GM12872 (cell line): ENCODE results near the gene GFPT1.

Experiments
- TF ChIP-seq, protein P1 (sequence below): IDR thresholded peaks from 3 replicates; pipeline ENCODE4 v1.5.1; 2011; ENCODE audit warnings: low read depth, mild to moderate bottlenecking, low read length, moderate library complexity; ENCODE audit not compliant: insufficient read depth

The GFPT1 gene

DNA sequence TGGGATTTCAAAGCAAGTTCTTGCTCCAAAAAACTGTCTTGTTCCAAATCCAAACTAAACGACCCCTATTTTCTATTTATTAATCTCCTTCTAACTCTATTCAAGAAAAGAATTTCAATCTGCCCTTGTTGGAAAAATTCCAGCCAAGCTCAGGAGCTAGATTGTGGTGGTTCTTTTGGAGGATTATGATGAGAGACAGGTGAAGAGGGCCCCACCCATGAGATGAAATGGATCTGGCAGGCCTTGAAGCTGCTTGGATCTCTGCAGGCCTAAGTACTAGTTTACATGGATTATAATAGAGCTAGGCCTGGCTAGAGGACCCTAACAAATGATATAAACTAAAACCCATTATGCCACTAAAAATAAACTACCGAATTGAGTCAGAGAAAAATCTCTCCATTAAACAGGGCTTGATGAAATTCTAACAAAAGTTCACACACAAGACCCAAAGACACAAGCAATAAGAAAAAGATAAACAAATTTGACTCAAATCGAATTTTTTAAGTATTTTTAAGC lies 101.6 kb downstream of the GFPT1 start:
- TF ChIP-seq, protein P1, sequence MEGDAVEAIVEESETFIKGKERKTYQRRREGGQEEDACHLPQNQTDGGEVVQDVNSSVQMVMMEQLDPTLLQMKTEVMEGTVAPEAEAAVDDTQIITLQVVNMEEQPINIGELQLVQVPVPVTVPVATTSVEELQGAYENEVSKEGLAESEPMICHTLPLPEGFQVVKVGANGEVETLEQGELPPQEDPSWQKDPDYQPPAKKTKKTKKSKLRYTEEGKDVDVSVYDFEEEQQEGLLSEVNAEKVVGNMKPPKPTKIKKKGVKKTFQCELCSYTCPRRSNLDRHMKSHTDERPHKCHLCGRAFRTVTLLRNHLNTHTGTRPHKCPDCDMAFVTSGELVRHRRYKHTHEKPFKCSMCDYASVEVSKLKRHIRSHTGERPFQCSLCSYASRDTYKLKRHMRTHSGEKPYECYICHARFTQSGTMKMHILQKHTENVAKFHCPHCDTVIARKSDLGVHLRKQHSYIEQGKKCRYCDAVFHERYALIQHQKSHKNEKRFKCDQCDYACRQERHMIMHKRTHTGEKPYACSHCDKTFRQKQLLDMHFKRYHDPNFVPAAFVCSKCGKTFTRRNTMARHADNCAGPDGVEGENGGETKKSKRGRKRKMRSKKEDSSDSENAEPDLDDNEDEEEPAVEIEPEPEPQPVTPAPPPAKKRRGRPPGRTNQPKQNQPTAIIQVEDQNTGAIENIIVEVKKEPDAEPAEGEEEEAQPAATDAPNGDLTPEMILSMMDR, result no peak

DNA sequence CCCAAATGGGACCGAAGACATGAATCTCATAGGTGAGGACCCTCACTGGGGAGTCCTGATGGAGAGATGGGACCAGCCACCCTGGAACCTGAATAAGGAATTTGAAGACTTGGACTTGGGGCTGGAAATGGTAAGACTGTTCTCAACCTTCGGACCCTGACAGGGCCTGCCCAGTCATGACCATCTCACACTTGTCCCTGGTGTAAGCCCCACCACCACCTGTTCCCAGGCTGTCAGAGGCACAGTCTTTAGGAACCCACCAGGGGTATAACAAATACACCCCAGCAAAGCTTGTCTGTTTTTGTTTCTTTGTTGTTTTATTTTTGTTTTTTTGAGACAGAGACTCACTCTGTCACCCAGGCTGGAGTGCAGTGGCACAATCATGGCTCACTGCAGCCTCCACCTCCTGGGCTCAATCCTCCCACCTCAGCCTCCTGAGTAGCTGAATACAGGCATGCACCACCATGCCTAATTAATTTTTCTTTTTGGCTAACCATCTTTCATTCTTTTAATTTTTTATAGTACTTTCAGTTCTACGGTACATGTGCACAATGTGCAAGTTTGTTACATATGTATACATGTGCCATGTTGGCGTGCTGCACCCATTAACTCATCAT lies 106.1 kb downstream of the GFPT1 start:
- TF ChIP-seq, protein P1, result no peak

DNA sequence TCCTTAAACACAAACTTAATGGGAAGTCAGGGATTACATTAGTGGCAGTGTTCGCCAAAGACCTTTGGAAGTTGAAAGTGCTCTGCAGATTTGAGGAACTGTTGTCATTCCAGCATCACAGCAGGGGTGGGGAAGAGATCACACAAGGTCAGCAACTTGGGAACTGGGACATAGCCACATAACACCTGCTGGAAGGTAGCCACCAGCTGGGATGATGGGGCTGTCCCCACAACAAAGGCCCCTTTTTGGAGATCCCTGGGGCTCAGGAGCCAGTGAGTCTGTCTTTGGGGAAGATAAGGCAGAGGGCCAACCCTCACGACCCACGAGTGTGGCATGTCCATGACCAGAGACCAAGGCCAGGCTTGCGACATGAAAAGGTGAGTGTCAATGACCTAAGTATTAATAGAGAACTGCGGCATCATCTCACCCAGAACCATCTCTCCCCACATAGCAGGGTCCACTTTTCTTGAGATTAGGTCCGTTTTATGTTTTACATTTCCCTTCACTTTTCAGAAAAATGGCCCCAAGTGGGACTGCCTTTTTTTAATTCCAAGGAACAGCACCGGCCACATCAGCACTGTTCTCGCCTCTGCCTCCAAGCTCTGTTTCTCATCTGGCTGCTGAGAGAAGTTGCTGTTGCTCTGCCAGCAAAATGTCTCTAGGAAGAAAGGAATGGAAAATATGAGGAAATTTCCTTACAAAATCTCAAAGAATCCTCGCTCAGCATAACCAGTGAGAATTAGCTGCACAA lies 106.9 kb downstream of the GFPT1 start:
- TF ChIP-seq, protein P1, result no peak

DNA sequence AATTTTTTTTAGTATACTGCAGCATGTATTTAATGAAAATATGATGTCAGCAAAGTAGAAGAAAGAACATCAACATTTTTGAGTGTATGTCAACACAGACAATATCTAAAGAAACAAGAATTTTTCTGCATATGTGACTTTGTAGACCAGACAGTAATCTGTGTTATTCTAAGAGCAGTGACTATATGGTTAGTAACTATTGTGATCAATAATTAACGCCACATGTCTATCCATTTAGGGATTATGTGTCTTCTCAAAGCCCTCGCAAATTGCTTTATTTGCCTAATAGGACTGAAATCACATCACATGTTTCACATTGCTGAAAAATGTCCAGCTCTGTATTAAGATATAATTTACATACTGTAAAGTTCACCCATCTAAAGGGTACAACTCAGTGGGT lies 107.8 kb downstream of the GFPT1 start:
- TF ChIP-seq, protein P1, result no peak

DNA sequence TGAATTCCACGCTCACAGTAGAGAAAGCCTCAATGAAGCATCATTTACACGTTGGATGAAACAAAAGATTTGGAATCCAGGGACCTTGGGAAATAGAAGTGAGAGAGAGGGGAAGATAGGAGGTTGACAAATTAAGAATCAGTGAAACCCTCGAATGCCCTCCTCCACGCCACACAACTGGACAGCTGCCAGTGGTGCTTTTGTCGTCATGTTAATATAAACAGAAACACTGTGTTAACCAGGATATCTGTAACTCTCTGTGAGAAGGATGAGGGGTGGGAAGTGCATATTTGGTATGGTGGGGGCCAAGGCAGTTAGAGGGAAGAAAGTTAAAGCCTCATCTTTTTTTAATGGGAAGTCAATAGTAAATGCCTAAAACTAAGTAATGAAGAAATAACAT lies 108.7 kb downstream of the GFPT1 start:
- TF ChIP-seq, protein P1, result no peak

DNA sequence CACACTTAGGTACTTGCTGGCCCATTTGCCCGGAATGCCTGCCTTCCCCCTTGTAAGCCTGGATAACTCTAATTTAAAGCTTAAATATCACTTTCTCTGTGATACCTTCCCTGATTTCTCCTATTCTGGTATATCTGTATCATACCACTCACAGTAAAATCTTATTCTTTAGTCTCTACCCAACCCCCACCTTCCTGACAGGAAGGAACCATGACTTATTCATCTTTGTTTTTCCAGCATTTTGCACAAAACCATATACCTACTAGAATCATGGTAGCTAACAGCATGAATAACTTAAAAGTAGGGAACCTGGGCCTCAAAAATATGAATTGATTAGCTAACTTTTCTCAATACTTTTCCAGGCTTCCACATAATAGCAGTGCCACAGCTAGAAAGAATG lies 111.5 kb downstream of the GFPT1 start:
- TF ChIP-seq, protein P1, result no peak

DNA sequence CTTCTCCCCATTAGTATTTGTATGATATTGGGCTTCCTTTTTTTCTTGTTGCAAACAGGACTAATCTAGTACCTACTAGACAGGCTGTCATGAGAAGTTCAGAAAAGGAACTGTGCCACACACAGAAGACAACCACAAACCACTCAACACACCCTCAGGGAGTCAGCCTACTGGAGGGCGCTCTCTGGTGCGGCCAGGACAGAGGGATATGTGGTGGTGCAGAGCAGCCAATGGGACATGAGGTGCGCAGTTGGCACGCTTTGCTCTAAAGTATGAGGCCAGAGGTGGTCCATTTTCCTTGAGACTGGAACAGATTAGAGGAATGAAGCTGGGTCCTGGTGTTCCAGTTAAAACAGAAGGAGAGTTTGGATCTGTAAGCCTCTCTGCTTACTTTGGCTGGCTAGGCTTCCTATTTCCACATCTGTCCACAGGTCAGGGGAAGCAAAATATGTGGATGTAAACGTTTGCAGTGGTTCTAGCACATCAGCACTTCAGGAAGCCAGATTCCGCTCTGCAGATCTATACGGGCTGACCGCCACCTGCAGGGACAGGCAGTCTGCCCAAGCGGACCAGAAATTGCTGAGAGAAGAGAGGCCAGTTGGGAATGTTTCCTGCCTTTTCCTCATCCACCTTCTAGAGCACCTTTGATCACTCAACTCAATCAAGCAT lies 114.1 kb downstream of the GFPT1 start:
- TF ChIP-seq, protein P1, result no peak
